Caco-2 (cell line): ENCODE data around the gene C1orf159. TPM values are rescaled to one million over a fixed set of nuclear protein-coding genes. Genes with fewer than 3 reads are reported as not detected.

Experiments
- BruUV-seq: library from RNA; stranded (reverse); fragments of 400-500 nt; replicated peaks from 2 replicates; lab custom pipeline; 2021; lab: Mats Ljungman, UMichigan
- CTCF ChIA-PET: fragments of 300-600 bp; sonication (Branson Sonifier 250); formaldehyde crosslinking; loops from one replicate; lab custom pipeline; 2022; ENCODE audit warnings: antibody characterized with exemption; lab: Charles Lee
- POLR2A ChIA-PET: fragments of 300-600 bp; sonication (Branson Sonifier 250); formaldehyde crosslinking; loops from one replicate; lab custom pipeline; 2022; ENCODE audit warnings: antibody characterized with exemption; lab: Charles Lee
- DNase-seq, 2 experiments: peaks; one replicate each; pipeline versions ENCODE4 v3.0.0 to v3.0.0-alpha.2; 2020 to 2022
- H3K27me3 ChIP-seq: replicated peaks from 2 replicates; pipeline ENCODE4 v1.6.0; 2011; ENCODE audit warnings: low read length; ENCODE audit not compliant: control insufficient read depth, insufficient read depth
- H3K36me3 ChIP-seq: 2 replicates; pipeline ENCODE4 v1.5.1; 2011; ENCODE audit warnings: low read length; ENCODE audit not compliant: control insufficient read depth, insufficient read depth
- H3K4me1 ChIP-seq: fragments of 250-450 bp; sonication (Bioruptor Pico); 2 replicates; pipeline ENCODE4 v1.5.1; 2020; ENCODE audit warnings: mild to moderate bottlenecking
- H3K4me3 ChIP-seq: 2 replicates; pipeline ENCODE4 v1.5.1; 2011; ENCODE audit warnings: low read depth, mild to moderate bottlenecking, control low read depth, low read length
- H3K9me3 ChIP-seq: fragments of 250-450 bp; sonication (Bioruptor Pico); 2 replicates; pipeline ENCODE4 v1.5.1; 2020; ENCODE audit warnings: mild to moderate bottlenecking, moderate library complexity
- H3K27ac Mint-ChIP-seq: one replicate; pipeline ENCODE4 v1.8.0; 2022; ENCODE audit warnings: mixed read lengths; ENCODE audit not compliant: unreplicated experiment
- H3K27me3 Mint-ChIP-seq: one replicate; pipeline ENCODE4 v1.8.0; 2022; ENCODE audit warnings: mixed read lengths; ENCODE audit not compliant: insufficient read depth, unreplicated experiment
- H3K36me3 Mint-ChIP-seq: one replicate; pipeline ENCODE4 v1.8.0; 2022; ENCODE audit warnings: mild to moderate bottlenecking, mixed read lengths; ENCODE audit not compliant: insufficient read depth, unreplicated experiment
- H3K4me1 Mint-ChIP-seq: one replicate; pipeline ENCODE4 v1.8.0; 2022; ENCODE audit warnings: low read depth, mixed read lengths; ENCODE audit not compliant: unreplicated experiment
- H3K4me3 Mint-ChIP-seq: one replicate; pipeline ENCODE4 v1.8.0; 2022; ENCODE audit warnings: mild to moderate bottlenecking, moderate library complexity, mixed read lengths; ENCODE audit not compliant: unreplicated experiment
- H3K9me3 Mint-ChIP-seq: one replicate; pipeline ENCODE4 v1.8.0; 2022; ENCODE audit warnings: mixed read lengths; ENCODE audit not compliant: unreplicated experiment
- intact Hi-C: fragments of 100-400 bp; cut with micrococcal nuclease; formaldehyde crosslinking; loops from one replicate; pipeline ENCODE4 v1.10.0; 2022; ENCODE audit not compliant: unreplicated experiment
- total RNA-seq: library from RNA; stranded (reverse); gene quantifications from 2 replicates; pipeline ENCODE4 v1.2.3, GENCODE V29; 2022
- TF ChIP-seq, protein P1 (sequence below), 2 experiments: fragments of 200-600 bp in 1 of 2; IDR thresholded peaks; 1 replicate in 1 of 2; 2 replicates in 1 of 2; pipeline versions ENCODE4 v1.5.1 to v1.8.0; 2011 to 2022; ENCODE audit warnings: antibody characterized with exemption in 1 of 2, control low read depth in 1 of 2, inconsistent platforms in 1 of 2, low read depth in 1 of 2, low read length in 1 of 2, mild to moderate bottlenecking in 1 of 2, moderate library complexity in 1 of 2; ENCODE audit not compliant: insufficient read depth in 1 of 2, severe bottlenecking in 1 of 2, unreplicated experiment in 1 of 2

C1orf159 gene
- total RNA-seq, 1 experiment from 2014 or later = 12.9 TPM

DNA sequence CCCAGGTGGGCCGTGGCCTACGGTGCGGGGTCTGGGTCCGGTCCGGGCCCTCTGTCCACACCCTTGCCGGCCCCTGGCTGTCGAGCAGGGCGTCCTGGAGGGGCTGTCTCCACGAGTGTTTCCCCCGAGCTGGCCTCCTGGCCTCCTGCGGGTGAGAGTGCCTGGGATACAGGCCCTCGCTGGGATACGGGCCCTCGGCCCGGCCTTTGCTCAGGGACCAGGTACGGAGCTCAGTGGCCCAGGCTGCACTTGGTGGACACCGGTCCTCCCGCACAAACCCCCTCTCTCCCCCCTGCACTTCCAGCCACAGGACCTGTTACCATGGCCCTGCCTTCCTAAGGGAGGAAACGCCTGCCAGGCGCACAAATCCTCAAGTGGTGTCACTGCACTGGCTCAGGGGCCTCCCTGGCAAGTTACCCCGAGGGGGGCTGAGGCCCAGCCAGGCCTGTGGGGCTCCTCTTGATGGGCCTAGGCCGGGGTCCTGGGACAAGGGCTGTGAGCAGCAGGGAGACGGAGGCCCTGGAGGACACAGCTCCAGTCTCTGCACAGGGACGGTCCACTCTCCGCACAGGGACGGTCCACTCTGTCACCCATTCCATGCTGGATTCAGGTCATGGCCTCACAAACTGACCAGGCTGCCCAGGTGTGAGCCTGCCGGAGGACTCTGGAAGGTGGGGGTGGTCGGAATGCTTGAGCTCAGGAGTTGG lies 23.6 kb downstream of the C1orf159 start:
- H3K36me3 ChIP-seq = no peaks in the 10 kb centered on the region; the same call in 1 of the 2 replicates
- Mint-ChIP-seq H3K9me3 (no peaks in the 10 kb centered on the region), H3K4me1 (no peaks in the 10 kb centered on the region), H3K4me3 (no peak overlapping the region), H3K27me3 (no peaks in the 10 kb centered on the region), H3K36me3 (peaks cover 16% of the 10 kb centered on the region), H3K27ac (no peak overlapping the region)
- H3K9me3 ChIP-seq = no peaks in the 10 kb centered on the region
- H3K4me1 ChIP-seq = no peaks in the 10 kb centered on the region
- H3K4me3 ChIP-seq = no peak overlapping the region
- TF ChIP-seq, protein P1, sequence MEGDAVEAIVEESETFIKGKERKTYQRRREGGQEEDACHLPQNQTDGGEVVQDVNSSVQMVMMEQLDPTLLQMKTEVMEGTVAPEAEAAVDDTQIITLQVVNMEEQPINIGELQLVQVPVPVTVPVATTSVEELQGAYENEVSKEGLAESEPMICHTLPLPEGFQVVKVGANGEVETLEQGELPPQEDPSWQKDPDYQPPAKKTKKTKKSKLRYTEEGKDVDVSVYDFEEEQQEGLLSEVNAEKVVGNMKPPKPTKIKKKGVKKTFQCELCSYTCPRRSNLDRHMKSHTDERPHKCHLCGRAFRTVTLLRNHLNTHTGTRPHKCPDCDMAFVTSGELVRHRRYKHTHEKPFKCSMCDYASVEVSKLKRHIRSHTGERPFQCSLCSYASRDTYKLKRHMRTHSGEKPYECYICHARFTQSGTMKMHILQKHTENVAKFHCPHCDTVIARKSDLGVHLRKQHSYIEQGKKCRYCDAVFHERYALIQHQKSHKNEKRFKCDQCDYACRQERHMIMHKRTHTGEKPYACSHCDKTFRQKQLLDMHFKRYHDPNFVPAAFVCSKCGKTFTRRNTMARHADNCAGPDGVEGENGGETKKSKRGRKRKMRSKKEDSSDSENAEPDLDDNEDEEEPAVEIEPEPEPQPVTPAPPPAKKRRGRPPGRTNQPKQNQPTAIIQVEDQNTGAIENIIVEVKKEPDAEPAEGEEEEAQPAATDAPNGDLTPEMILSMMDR (IDR thresholded peaks at IDR 0.05; ENCODE audit: insufficient read depth in 1 of 2, low read depth in 1 of 2, low read length in 1 of 2, severe bottlenecking in 1 of 2, unreplicated experiment in 1 of 2) = no peak
- intact Hi-C loops = no loop called here
- ChIA-PET POLR2A (no interaction called here), CTCF (no interaction called here)
- BruUV-seq = no TSS peak
- no peak for DNase-seq
- H3K27me3 ChIP-seq = no peaks in the 10 kb centered on the region

DNA sequence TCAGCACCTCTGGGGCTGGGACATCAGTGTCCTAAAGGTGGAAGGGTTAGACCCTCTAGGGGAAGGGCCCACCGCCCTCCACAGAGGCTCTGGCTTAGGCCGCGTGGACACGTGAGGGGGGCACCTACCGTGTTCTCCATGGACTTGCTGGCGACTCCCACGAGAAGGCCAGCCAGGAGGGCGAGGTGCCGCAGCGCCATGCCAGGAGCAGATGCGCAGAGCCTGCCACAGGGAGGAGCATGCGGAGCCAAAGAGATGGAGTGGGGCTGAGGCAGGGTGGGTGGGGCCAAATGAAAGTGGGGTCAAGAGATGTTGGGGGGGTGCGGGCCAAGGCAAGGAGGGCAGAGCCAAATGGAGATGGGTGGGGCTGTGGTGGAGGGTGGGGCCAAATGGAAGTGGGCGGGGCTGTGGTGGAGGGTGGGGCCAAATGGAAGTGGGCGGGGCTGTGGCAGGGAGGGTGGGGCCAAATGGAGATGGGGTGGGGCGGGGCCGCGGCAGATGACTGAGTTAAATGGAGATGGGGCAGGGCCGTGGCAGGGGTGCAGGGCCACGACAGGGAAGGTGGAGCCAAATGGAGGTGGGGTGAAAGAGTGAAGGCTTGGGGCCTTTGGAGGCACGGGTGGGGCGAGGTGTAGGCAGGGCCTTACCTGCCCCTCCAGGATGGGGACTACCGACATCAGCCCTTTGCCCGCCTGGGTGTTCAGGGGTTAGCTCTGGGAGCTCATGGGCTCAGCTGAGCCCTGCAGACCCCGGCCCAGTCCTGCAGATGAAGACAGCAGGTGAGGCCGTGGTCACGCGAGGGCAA lies 24.3 kb downstream of the C1orf159 start:
- H3K36me3 ChIP-seq = no peaks in the 10 kb centered on the region; the same call in 1 of the 2 replicates
- H3K27me3 ChIP-seq = no peaks in the 10 kb centered on the region
- Mint-ChIP-seq H3K9me3 (no peaks in the 10 kb centered on the region), H3K27me3 (no peaks in the 10 kb centered on the region), H3K4me3 (no peak overlapping the region), H3K36me3 (peaks cover 16% of the 10 kb centered on the region), H3K27ac (no peak overlapping the region), H3K4me1 (no peaks in the 10 kb centered on the region)
- CTCF ChIA-PET = no interaction called here
- DNase-seq = no peak
- H3K9me3 ChIP-seq = no peaks in the 10 kb centered on the region
- POLR2A ChIA-PET = no interaction called here
- no peaks in the 10 kb centered on the region for H3K4me1 ChIP-seq
- intact Hi-C loops = no loop called here
- BruUV-seq = no TSS peak
- H3K4me3 ChIP-seq = no peak overlapping the region
- TF ChIP-seq, protein P1 (IDR thresholded peaks at IDR 0.05; ENCODE audit: insufficient read depth in 1 of 2, low read depth in 1 of 2, low read length in 1 of 2, severe bottlenecking in 1 of 2, unreplicated experiment in 1 of 2) = no peak

DNA sequence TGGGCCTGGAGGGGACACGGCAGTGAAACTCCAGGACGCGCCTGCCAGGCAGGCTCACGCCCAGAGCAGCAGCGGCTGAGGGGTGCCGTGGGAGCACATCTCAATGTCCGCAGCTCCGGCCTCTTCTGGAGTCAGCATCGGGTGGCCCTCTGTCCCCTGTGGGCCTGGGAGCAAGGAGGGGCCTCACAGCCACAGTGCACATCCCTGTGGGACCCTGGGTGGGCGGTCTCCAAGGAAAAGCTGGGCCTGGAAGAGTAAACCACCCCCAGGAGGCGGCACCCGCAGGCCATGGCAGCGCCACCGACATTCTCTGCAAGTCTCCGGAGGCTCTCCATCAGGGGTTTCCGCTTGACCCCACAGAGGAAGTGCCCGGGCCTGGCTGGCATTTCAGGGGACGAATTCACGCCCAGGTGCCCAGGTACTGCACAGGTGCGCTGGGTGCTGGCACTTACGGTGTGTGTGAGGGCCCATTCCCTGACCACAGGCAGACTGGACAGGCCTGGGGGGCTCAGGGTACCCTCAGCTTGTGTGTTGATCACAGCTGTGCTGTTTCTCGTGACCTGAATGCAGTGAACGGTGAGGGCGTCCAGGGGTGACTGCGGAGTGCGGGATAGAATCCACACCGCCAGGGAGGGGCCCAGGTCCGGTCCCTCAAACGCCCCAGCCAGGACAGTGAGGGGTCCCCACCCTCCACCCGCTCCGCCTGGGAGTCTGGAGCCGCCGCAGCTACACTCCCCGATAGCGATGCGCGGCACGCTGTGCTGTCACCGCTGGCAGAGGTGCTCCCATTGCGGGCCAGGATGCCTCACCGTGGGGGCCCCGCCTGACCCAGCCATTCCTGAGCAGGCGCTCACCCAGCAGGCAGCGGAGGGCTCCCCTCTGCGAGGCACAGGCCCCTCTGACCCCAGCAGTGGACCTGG lies 25.2 kb downstream of the C1orf159 start:
- Histone ChIP-seq H3K4me1 (no peaks in the 10 kb centered on the region), H3K27me3 (no peaks in the 10 kb centered on the region), H3K4me3 (no peak overlapping the region), H3K36me3 (no peaks in the 10 kb centered on the region; the same call in 1 of the 2 replicates), H3K9me3 (no peaks in the 10 kb centered on the region)
- TF ChIP-seq, protein P1 (IDR thresholded peaks at IDR 0.05; ENCODE audit: insufficient read depth in 1 of 2, low read depth in 1 of 2, low read length in 1 of 2, severe bottlenecking in 1 of 2, unreplicated experiment in 1 of 2) = no peak
- CTCF ChIA-PET = no interaction called here
- Mint-ChIP-seq H3K36me3 (peaks cover 16% of the 10 kb centered on the region), H3K9me3 (no peaks in the 10 kb centered on the region), H3K27me3 (no peaks in the 10 kb centered on the region), H3K4me3 (no peak overlapping the region), H3K4me1 (no peaks in the 10 kb centered on the region), H3K27ac (no peak overlapping the region)
- no peak for DNase-seq
- no TSS peak for BruUV-seq
- POLR2A ChIA-PET = no interaction called here
- intact Hi-C loops = no loop called here
